HEK293T (cell line): Measurements from ENCODE around the gene PANX2.

Experiments
- BHLHE40 ChIP-seq: fragments of 450-650 bp; IDR thresholded peaks from 2 replicates; pipeline ENCODE4 v1.6.1; 2016; ENCODE audit warnings: mild to moderate bottlenecking, moderate library complexity, borderline replicate concordance
- FOXA1 ChIP-seq: fragments of 450-650 bp; IDR thresholded peaks from 2 replicates; pipeline ENCODE4 v1.6.1; 2016; ENCODE audit warnings: mild to moderate bottlenecking
- FOXK2 ChIP-seq: fragments of 450-650 bp; IDR thresholded peaks from 2 replicates; pipeline ENCODE4 v1.6.1; 2016; ENCODE audit warnings: mild to moderate bottlenecking
- FOXM1 ChIP-seq: fragments of 450-650 bp; IDR thresholded peaks from 2 replicates; pipeline ENCODE4 v1.6.1; 2017; ENCODE audit warnings: mild to moderate bottlenecking, borderline replicate concordance
- L3MBTL2 ChIP-seq: fragments of 450-650 bp; conservative IDR thresholded peaks from 2 replicates; pipeline ENCODE4 v1.6.1; 2016; ENCODE audit warnings: mild to moderate bottlenecking
- LEF1 ChIP-seq: fragments of 450-650 bp; IDR thresholded peaks from 2 replicates; pipeline ENCODE4 v1.6.1; 2017; ENCODE audit warnings: mild to moderate bottlenecking, borderline replicate concordance
- NFRKB ChIP-seq: fragments of 450-650 bp; IDR thresholded peaks from 2 replicates; pipeline ENCODE4 v1.6.1; 2016; ENCODE audit warnings: mild to moderate bottlenecking, moderate library complexity
- SP1 ChIP-seq: fragments of 450-650 bp; IDR thresholded peaks from 2 replicates; pipeline ENCODE4 v1.6.1; 2017
- SUZ12 ChIP-seq: fragments of 450-650 bp; IDR thresholded peaks from 2 replicates; pipeline ENCODE4 v1.6.1; 2016; ENCODE audit warnings: mild to moderate bottlenecking
- ZNF384 ChIP-seq: fragments of 450-650 bp; IDR thresholded peaks from 2 replicates; pipeline ENCODE4 v1.6.1; 2016

DNA sequence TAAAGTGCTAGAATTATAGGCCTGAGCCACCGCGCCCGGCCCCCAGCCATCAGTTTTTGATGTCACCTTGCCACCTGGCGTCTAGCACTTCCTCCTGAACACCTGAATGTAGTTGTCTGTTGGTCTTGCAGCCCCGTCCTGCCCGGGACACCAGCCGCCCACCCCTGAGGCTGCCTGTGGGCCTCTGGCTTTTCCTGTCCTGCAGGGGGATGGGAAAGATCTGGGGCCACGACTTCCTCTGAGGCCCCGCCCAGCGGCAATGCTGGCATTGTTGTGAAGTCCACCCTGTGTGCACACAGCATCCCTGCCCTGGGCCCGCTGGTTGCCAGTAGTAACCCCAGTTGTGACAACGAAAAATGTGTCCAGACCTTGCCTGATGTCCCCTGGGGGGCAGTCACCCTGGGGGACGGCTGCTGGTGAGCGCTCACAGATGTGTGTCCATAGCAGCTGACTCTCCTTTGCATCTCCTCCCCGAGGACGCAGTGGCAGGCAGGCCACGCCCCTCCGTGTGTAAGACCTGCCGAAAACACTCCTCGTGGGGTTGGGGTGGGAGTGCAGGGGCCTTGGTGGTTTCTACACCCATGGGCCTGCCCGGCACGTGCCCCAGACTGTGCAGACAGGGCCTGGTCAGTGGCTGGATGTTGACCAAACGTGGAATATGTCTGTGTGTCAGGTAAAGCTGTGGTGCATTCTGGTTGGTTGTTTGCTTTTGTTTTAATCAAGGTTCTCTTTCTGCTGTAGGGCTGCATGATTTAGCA, 37.0 kb downstream of the PANX2 start:
- no peak for TF ChIP-seq BHLHE40
- no peak for TF ChIP-seq NFRKB
- no peak for TF ChIP-seq FOXA1
- no peak for TF ChIP-seq FOXM1
- no peak for TF ChIP-seq ZNF384
- no peak for TF ChIP-seq SP1
- no peak for TF ChIP-seq SUZ12
- TF ChIP-seq LEF1 = no peak
- no peak for TF ChIP-seq FOXK2
- no peak for TF ChIP-seq L3MBTL2
